Renal pelvis (tissue), 4 donors: ENCODE data around the gene CDK11A. TPM values are rescaled to one million over a fixed set of nuclear protein-coding genes. Genes with fewer than 3 reads are reported as not detected.
"Not testable (repeated sequence)": the region's sequence is repeated elsewhere in the genome, so short reads cannot be mapped to it uniquely, and the experiment has no call there.

Experiments
- DNase-seq: peaks from one replicate; pipeline ENCODE4 v3.0.0-alpha.2; 2013
- polyA plus RNA-seq, 3 donors: library from polyadenylated mRNA; unstranded; fragments of 120-200 nt; gene quantifications; one replicate each; pipeline ENCODE4 v1.2.1, GENCODE V29; 2013; ENCODE audit not compliant: insufficient read length in 3 of 3

CDK11A gene
- polyA plus RNA-seq, 3 donors = 33.5 to 41.9 (median 35.7) TPM

- no peak for DNase-seq
Measured at GRCh38 chr1:1684031-1684681, 40.0 kb downstream of the CDK11A start.

- no peak for DNase-seq
Measured at GRCh38 chr1:1683104-1683905, 40.9 kb downstream of the CDK11A start.

GRCh38 chr1:1680912-1681273, 43.3 kb downstream of the CDK11A start:
- no peak for DNase-seq

- no peak for DNase-seq
Measured at GRCh38 chr1:1680031-1680911, 43.9 kb downstream of the CDK11A start.

GRCh38 chr1:1678581-1679380, 45.4 kb downstream of the CDK11A start:
- no peak for DNase-seq

- peak; percentile 17 for DNase-seq
Measured at GRCh38 chr1:1677718-1678580, 46.2 kb downstream of the CDK11A start.

GRCh38 chr1:1676087-1676486, 48.1 kb downstream of the CDK11A start:
- DNase-seq = not testable (repeated sequence)

- DNase-seq = not testable (repeated sequence)
Measured at GRCh38 chr1:1675218-1675617, 48.9 kb downstream of the CDK11A start.

- not testable (repeated sequence) for DNase-seq
Measured at GRCh38 chr1:1674806-1675205, 49.4 kb downstream of the CDK11A start.

- no peak for DNase-seq
Measured at GRCh38 chr1:1672181-1672965, 51.8 kb downstream of the CDK11A start.

- DNase-seq = no peak
Measured at GRCh38 chr1:1671365-1672119, 52.6 kb downstream of the CDK11A start.

GRCh38 chr1:1670866-1671265, 53.3 kb downstream of the CDK11A start:
- DNase-seq = no peak

- no peak for DNase-seq
Measured at GRCh38 chr1:1669468-1670440, 54.4 kb downstream of the CDK11A start.

- no peak for DNase-seq
Measured at GRCh38 chr1:1666526-1666925, 57.6 kb downstream of the CDK11A start.

- no peak for DNase-seq
Measured at GRCh38 chr1:1665815-1666251, 58.3 kb downstream of the CDK11A start.

- no peak for DNase-seq
Measured at GRCh38 chr1:1664941-1665814, 59.0 kb downstream of the CDK11A start.

GRCh38 chr1:1664318-1664717, 59.8 kb downstream of the CDK11A start:
- DNase-seq = not testable (repeated sequence)
